ENCODE data around the gene YBEY. TPM values are rescaled to one million over a fixed set of nuclear protein-coding genes. Genes with fewer than 3 reads are reported as not detected.

The YBEY gene
- total RNA-seq, 2 experiments from 2014 or later, result 14.9 to 16.2 TPM

- POLR2A ChIA-PET, result no interaction called here
Observed at GRCh38 chr21:46320331-46320801, 34.2 kb downstream of the YBEY start.

GRCh38 chr21:46322351-46323226 lies 36.4 kb downstream of the YBEY start:
- H3K27ac Mint-ChIP-seq, result peak overlapping the region; percentile 96
- H3K4me3 Mint-ChIP-seq, result peak overlapping the region; percentile 91
- DNase-seq, result peak; percentile 38
- no peaks in the 10 kb centered on the region for H3K27me3 Mint-ChIP-seq
- CTCF ChIA-PET, result interaction anchor here (0.8 to 1.2 kb wide), 2 partner anchors 32 to 179 kb away, joined by 3 to 4 read pairs; no protein-coding TSS in a partner anchor
- TF ChIP-seq CTCF (IDR thresholded peaks at IDR 0.05), result no peak
- peaks cover 42% of the 10 kb centered on the region for H3K36me3 Mint-ChIP-seq (ENCODE audit: low read depth)
- POLR2A ChIA-PET, result interaction anchor here (0.6 to 2.1 kb wide), 14 partner anchors 8 to 1219 kb away, joined by 3 to 6 read pairs (median 4); partner anchors contain the start of gene YBEY
- no peak for ATAC-seq
- peaks cover 33% of the 10 kb centered on the region for H3K4me1 Mint-ChIP-seq (ENCODE audit: low read depth)
- intact Hi-C loops (cut with micrococcal nuclease), result no loop called here
- no peaks in the 10 kb centered on the region for H3K9me3 Mint-ChIP-seq

More at GRCh38 chr21:46320331-46320801, 34.2 kb downstream of the YBEY start:
- Mint-ChIP-seq H3K9me3 (no peaks in the 10 kb centered on the region), H3K27ac (no peak overlapping the region), H3K36me3 (ENCODE audit: low read depth) (peaks cover 31% of the 10 kb centered on the region), H3K4me3 (peak overlapping the region; percentile 11), H3K27me3 (no peaks in the 10 kb centered on the region), H3K4me1 (ENCODE audit: low read depth) (peaks cover 20% of the 10 kb centered on the region)
- ATAC-seq (no peak), DNase-seq (no peak)
- CTCF ChIA-PET, result no interaction called here
- no peak for TF ChIP-seq CTCF (IDR thresholded peaks at IDR 0.05)
- intact Hi-C loops (cut with micrococcal nuclease), result no loop called here

GRCh38 chr21:46323227-46323709 lies 37.1 kb downstream of the YBEY start:
- peaks cover 46% of the 10 kb centered on the region for H3K36me3 Mint-ChIP-seq (ENCODE audit: low read depth)
- H3K27me3 Mint-ChIP-seq, result no peaks in the 10 kb centered on the region

GRCh38 chr21:46323710-46324389 lies 37.7 kb downstream of the YBEY start, which contains the start of the genes C21orf58 and PCNT:
C21orf58 (minus strand) TSS chr21:46323870; CDS start chr21:46322738, 1,132 bp downstream.
PCNT (plus strand) TSS chr21:46324156; CDS start chr21:46324229, 73 bp downstream.
- no peak for TF ChIP-seq CTCF (IDR thresholded peaks at IDR 0.05)
- DNase-seq (peak; percentile 97), ATAC-seq (peak; percentile 87)
- H3K4me1 Mint-ChIP-seq (ENCODE audit: low read depth), result peaks cover 33% of the 10 kb centered on the region
- H3K27me3 Mint-ChIP-seq, result no peaks in the 10 kb centered on the region
- intact Hi-C loops (cut with micrococcal nuclease), result no loop called here
- ChIA-PET POLR2A (interaction anchor here (1.0 to 2.1 kb wide), 8 partner anchors 9 to 236 kb away, joined by 3 to 6 read pairs (median 4); no protein-coding TSS in a partner anchor), CTCF (interaction anchor here (1.2 kb wide), 1 partner anchor 180 kb away, joined by 4 read pairs; no protein-coding TSS in a partner anchor)
- H3K9me3 Mint-ChIP-seq, result no peaks in the 10 kb centered on the region
- peaks cover 47% of the 10 kb centered on the region for H3K36me3 Mint-ChIP-seq (ENCODE audit: low read depth)
- H3K4me3 Mint-ChIP-seq, result peak within 1 kb of the TSS; percentile 91
- H3K27ac Mint-ChIP-seq, result peak within 1 kb of the TSS; percentile 96

More at GRCh38 chr21:46323227-46323709, 37.1 kb downstream of the YBEY start:
- intact Hi-C loops (cut with micrococcal nuclease), result no loop called here
- no peak for ATAC-seq
- H3K4me1 Mint-ChIP-seq (ENCODE audit: low read depth), result peaks cover 33% of the 10 kb centered on the region
- peak; percentile 36 for DNase-seq
- ChIA-PET POLR2A (interaction anchor here (0.6 to 2.1 kb wide), 13 partner anchors 9 to 1219 kb away, joined by 3 to 6 read pairs (median 4); partner anchors contain the start of gene YBEY), CTCF (interaction anchor here (0.8 to 1.2 kb wide), 2 partner anchors 32 to 179 kb away, joined by 3 to 4 read pairs; no protein-coding TSS in a partner anchor)
- peak overlapping the region; percentile 96 for H3K27ac Mint-ChIP-seq
- peak overlapping the region; percentile 91 for H3K4me3 Mint-ChIP-seq
- no peaks in the 10 kb centered on the region for H3K9me3 Mint-ChIP-seq
- TF ChIP-seq CTCF (IDR thresholded peaks at IDR 0.05), result no peak

Measured in activated CD8-positive, alpha-beta T cell treated with anti-CD3 and anti-CD28 coated beads for 36 hours (primary cell).